MCF 10A (cell line): Measurements from ENCODE around the gene OLFM1. TPM values are rescaled to one million over a fixed set of nuclear protein-coding genes. Genes with fewer than 3 reads are reported as not detected.

Experiments used
- BruUV-seq: library from RNA; stranded (reverse); fragments of 400-500 nt; replicated peaks from 2 replicates; lab custom pipeline; 2021; lab: Mats Ljungman, UMichigan
- CTCF ChIA-PET: fragments of 300-600 bp; sonication (Branson Sonifier 250); formaldehyde crosslinking; extraction: SDS; loops from one replicate; lab custom pipeline; 2021; ENCODE audit warnings: antibody characterized with exemption, inconsistent platforms; lab: Yijun Ruan, JAX
- POLR2A ChIA-PET: fragments of 300-600, 350-650 bp; sonication (Branson Sonifier 250); formaldehyde crosslinking; extraction: SDS; loops from one replicate; lab custom pipeline; 2020; ENCODE audit warnings: antibody characterized with exemption, inconsistent platforms; lab: Yijun Ruan, JAX
- DNase-seq: peaks from one replicate; pipeline ENCODE4 v3.0.0-alpha.2; 2018; ENCODE audit not compliant: unreplicated experiment
- H3K27ac Mint-ChIP-seq: one replicate; pipeline ENCODE4 v1.8.0; 2022; ENCODE audit warnings: mild to moderate bottlenecking, low read depth, mixed read lengths; ENCODE audit not compliant: unreplicated experiment
- H3K27me3 Mint-ChIP-seq: one replicate; pipeline ENCODE4 v1.8.0; 2022; ENCODE audit warnings: mixed read lengths; ENCODE audit not compliant: insufficient read depth, unreplicated experiment
- H3K36me3 Mint-ChIP-seq: one replicate; pipeline ENCODE4 v1.8.0; 2022; ENCODE audit warnings: mild to moderate bottlenecking, moderate library complexity, mixed read lengths; ENCODE audit not compliant: insufficient read depth, unreplicated experiment
- H3K4me1 Mint-ChIP-seq: one replicate; pipeline ENCODE4 v1.8.0; 2022; ENCODE audit warnings: mixed read lengths; ENCODE audit not compliant: insufficient read depth, unreplicated experiment
- H3K4me3 Mint-ChIP-seq: one replicate; pipeline ENCODE4 v1.8.0; 2022; ENCODE audit warnings: mild to moderate bottlenecking, moderate library complexity, mixed read lengths; ENCODE audit not compliant: unreplicated experiment
- H3K9me3 Mint-ChIP-seq: one replicate; pipeline ENCODE4 v1.8.0; 2022; ENCODE audit warnings: mixed read lengths; ENCODE audit not compliant: unreplicated experiment
- CTCF ChIP-seq: fragments of 200-600 bp; IDR thresholded peaks from one replicate; pipeline ENCODE4 v1.8.0; 2022; ENCODE audit warnings: antibody characterized with exemption, mild to moderate bottlenecking; ENCODE audit not compliant: unreplicated experiment
- intact Hi-C: fragments of 100-400 bp; cut with micrococcal nuclease; formaldehyde crosslinking; loops from 2 replicates; pipeline ENCODE4 v1.14.1; 2022
- total RNA-seq: library from RNA; stranded (reverse); gene quantifications from 2 replicates; pipeline ENCODE4 v1.2.3, GENCODE V29; 2022

OLFM1 gene
- total RNA-seq, 1 experiment from 2014 or later: not detected

- CTCF ChIA-PET: interaction anchor here (0.6 kb wide), 1 partner anchor 207 kb away, joined by 4 read pairs; no protein-coding TSS in a partner anchor
- intact Hi-C loops: no loop called here
- H3K36me3 Mint-ChIP-seq: no peaks in the 10 kb centered on the region
- peaks cover 45% of the 10 kb centered on the region for H3K27me3 Mint-ChIP-seq
- no peak for DNase-seq
- H3K4me1 Mint-ChIP-seq: no peaks in the 10 kb centered on the region
- no TSS peak for BruUV-seq
- H3K27ac Mint-ChIP-seq: no peak overlapping the region
- H3K9me3 Mint-ChIP-seq: no peaks in the 10 kb centered on the region
- POLR2A ChIA-PET: no interaction called here
- no peak for TF ChIP-seq CTCF
- H3K4me3 Mint-ChIP-seq: no peak overlapping the region
These were observed 14.9 kb downstream of the OLFM1 start for GRCh38 chr9:135102331-135102730.

GRCh38 chr9:135103001-135103446 lies 15.6 kb downstream of the OLFM1 start:
- Mint-ChIP-seq H3K4me1 (no peaks in the 10 kb centered on the region), H3K36me3 (no peaks in the 10 kb centered on the region), H3K9me3 (no peaks in the 10 kb centered on the region), H3K4me3 (no peak overlapping the region), H3K27me3 (peaks cover 42% of the 10 kb centered on the region), H3K27ac (no peak overlapping the region)
- DNase-seq: no peak
- CTCF ChIA-PET: interaction anchor here (1.2 kb wide), 1 partner anchor 66 kb away, joined by 4 read pairs; no protein-coding TSS in a partner anchor
- POLR2A ChIA-PET: no interaction called here
- BruUV-seq: no TSS peak
- intact Hi-C loops: no loop called here
- TF ChIP-seq CTCF: no peak

- ChIA-PET POLR2A (no interaction called here), CTCF (interaction anchor here (1.2 kb wide), 1 partner anchor 65 kb away, joined by 4 read pairs; no protein-coding TSS in a partner anchor)
- no peaks in the 10 kb centered on the region for H3K4me1 Mint-ChIP-seq
These were observed 16.6 kb downstream of the OLFM1 start for GRCh38 chr9:135103931-135104639.

GRCh38 chr9:135104761-135105160 lies 17.3 kb downstream of the OLFM1 start:
- H3K4me3 Mint-ChIP-seq: no peak overlapping the region
- CTCF ChIA-PET: no interaction called here
- POLR2A ChIA-PET: no interaction called here
- intact Hi-C loops: no loop called here
- BruUV-seq: no TSS peak
- H3K4me1 Mint-ChIP-seq: no peaks in the 10 kb centered on the region
- no peak for TF ChIP-seq CTCF
- no peaks in the 10 kb centered on the region for H3K36me3 Mint-ChIP-seq
- H3K27ac Mint-ChIP-seq: no peak overlapping the region
- no peak for DNase-seq
- H3K9me3 Mint-ChIP-seq: no peaks in the 10 kb centered on the region
- peaks cover 42% of the 10 kb centered on the region for H3K27me3 Mint-ChIP-seq

More at GRCh38 chr9:135103931-135104639, 16.6 kb downstream of the OLFM1 start:
- H3K27ac Mint-ChIP-seq: no peak overlapping the region
- no peak for TF ChIP-seq CTCF
- peaks cover 42% of the 10 kb centered on the region for H3K27me3 Mint-ChIP-seq
- no TSS peak for BruUV-seq
- no peaks in the 10 kb centered on the region for H3K9me3 Mint-ChIP-seq
- H3K36me3 Mint-ChIP-seq: no peaks in the 10 kb centered on the region
- no peak for DNase-seq
- intact Hi-C loops: no loop called here
- H3K4me3 Mint-ChIP-seq: no peak overlapping the region
